ENCODE results near the gene GLT8D1. TPM values are rescaled to one million over a fixed set of nuclear protein-coding genes. Genes with fewer than 3 reads are reported as not detected.

The GLT8D1 gene
- total and polyA plus RNA-seq, 2 of the 13 experiments (the other 11 are each of a cell fraction or from before 2014, with no cell fraction given), result 110 to 121 TPM

GRCh38 chr3:52660046-52660445 is 45.5 kb downstream of the GLT8D1 start:
- H3K9me3 ChIP-seq (ENCODE audit: low read length), result no peaks in the 10 kb centered on the region
- BruUV-seq (replicated peaks), result no TSS peak
- H3K27me3 ChIP-seq (ENCODE audit: control insufficient read depth in 1 of 2, insufficient read depth in 2 of 2, low read length in 2 of 2), result no peaks in the 10 kb centered on the region
- ChIA-PET POLR2A (no interaction called here), CTCF (ENCODE audit: low intra/inter-chr PET ratio, low total read pairs) (no interaction called here)
- H3K79me2 ChIP-seq (ENCODE audit: insufficient read depth, low read length), result no peaks in the 10 kb centered on the region
- DNase-seq (ENCODE audit: low spot score) (no peak), ATAC-seq (no peak), FAIRE-seq (no peak)
- TF ChIP-seq ZNF572 (CRISPR knock-in tag; IDR thresholded peaks at IDR 0.05) (no peak), ZNF274 (CRISPR knock-in tag; IDR thresholded peaks at IDR 0.05) (no peak), ZKSCAN1 (IDR thresholded peaks at IDR 0.05; ENCODE audit: low read length) (no peak), HMG20A (CRISPR knock-in tag; IDR thresholded peaks at IDR 0.05; ENCODE audit: borderline replicate concordance) (no peak), FOSL1 (CRISPR knock-in tag; IDR thresholded peaks at IDR 0.05; ENCODE audit: borderline replicate concordance) (no peak), SOX5 (CRISPR knock-in tag; IDR thresholded peaks at IDR 0.05; ENCODE audit: borderline replicate concordance) (no peak), ZNF235 (CRISPR knock-in tag; IDR thresholded peaks at IDR 0.05; ENCODE audit: borderline replicate concordance) (no peak), ZNF569 (CRISPR knock-in tag; IDR thresholded peaks at IDR 0.05; ENCODE audit: borderline replicate concordance) (no peak), ZNF547 (CRISPR knock-in tag; IDR thresholded peaks at IDR 0.05) (no peak), AHDC1 (CRISPR knock-in tag; IDR thresholded peaks at IDR 0.05; ENCODE audit: borderline replicate concordance) (no peak), PTBP1 (IDR thresholded peaks at IDR 0.05; ENCODE audit: low read depth, low read length, poor library complexity, severe bottlenecking) (no peak), MAFK (conservative IDR thresholded peaks at IDR 0.05 in 1 of 2, IDR thresholded peaks at IDR 0.05 in 1 of 2; ENCODE audit: low read length in 2 of 2) (no peak), ZNF629 (CRISPR knock-in tag; conservative IDR thresholded peaks at IDR 0.05) (no peak), MXD4 (CRISPR knock-in tag; IDR thresholded peaks at IDR 0.05) (no peak)
- TF ChIP-seq, protein P1, sequence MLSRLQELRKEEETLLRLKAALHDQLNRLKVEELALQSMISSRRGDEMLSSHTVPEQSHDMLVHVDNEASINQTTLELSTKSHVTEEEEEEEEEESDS (CRISPR knock-in tag; IDR thresholded peaks at IDR 0.05; ENCODE audit: borderline replicate concordance), result no peak
- TF ChIP-seq, protein P2, sequence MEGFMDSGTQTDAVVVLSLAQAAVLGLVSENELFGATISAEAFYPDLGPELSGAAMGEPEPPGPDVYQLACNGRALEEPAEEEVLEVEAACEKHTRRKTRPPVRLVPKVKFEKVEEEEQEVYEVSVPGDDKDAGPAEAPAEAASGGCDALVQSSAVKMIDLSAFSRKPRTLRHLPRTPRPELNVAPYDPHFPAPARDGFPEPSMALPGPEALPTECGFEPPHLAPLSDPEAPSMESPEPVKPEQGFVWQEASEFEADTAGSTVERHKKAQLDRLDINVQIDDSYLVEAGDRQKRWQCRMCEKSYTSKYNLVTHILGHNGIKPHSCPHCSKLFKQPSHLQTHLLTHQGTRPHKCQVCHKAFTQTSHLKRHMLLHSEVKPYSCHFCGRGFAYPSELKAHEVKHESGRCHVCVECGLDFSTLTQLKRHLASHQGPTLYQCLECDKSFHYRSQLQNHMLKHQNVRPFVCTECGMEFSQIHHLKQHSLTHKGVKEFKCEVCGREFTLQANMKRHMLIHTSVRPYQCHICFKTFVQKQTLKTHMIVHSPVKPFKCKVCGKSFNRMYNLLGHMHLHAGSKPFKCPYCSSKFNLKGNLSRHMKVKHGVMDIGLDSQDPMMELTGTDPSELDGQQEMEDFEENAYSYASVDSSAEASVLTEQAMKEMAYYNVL (CRISPR knock-in tag; IDR thresholded peaks at IDR 0.05; ENCODE audit: borderline replicate concordance), result no peak
- in situ Hi-C loops (cut with HindIII; ENCODE audit: extremely low pct_ligation_motif_present, low pct_unique_long_range_greater_than_20kb) (no loop called here), intact Hi-C loops (cut with micrococcal nuclease; ENCODE audit: unreplicated experiment) (no loop called here)
- H3K9ac ChIP-seq (ENCODE audit: insufficient read depth, low read depth, low read length), result no peak overlapping the region
- H3K4me2 ChIP-seq (ENCODE audit: low read depth, low read length), result no peak overlapping the region
- H3K4me3 ChIP-seq (replicated peaks in 1 of 3; ENCODE audit: insufficient read depth in 1 of 3, low read depth in 2 of 3, low read length in 3 of 3), result no peak overlapping the region
- peaks cover 5% of the 10 kb centered on the region; the same call in 1 of the 2 replicates for H3K4me1 ChIP-seq (ENCODE audit: insufficient read depth, low read length)
- no peak overlapping the region for H2AFZ ChIP-seq (ENCODE audit: low read length)
- H3K27ac ChIP-seq (ENCODE audit: extremely low read length, insufficient read depth, low read length), result no peak overlapping the region
- peaks cover 17 to 54% of the 10 kb centered on the region in 2 experiments for H3K36me3 ChIP-seq (replicated peaks in 1 of 2; ENCODE audit: control insufficient read depth in 1 of 2, insufficient read depth in 2 of 2, low read length in 2 of 2)
- no peaks in the 10 kb centered on the region for H4K20me1 ChIP-seq (ENCODE audit: insufficient read depth, low read length)
- 78% methylated on average over 3 of the region's 3 CpGs for WGBS (ENCODE audit: low lambda C conversion rate)

Data from HepG2 (cell line).